RPMI8226 (cell line): ENCODE measurements around the gene TOLLIP.
"Not testable (repeated sequence)": the region's sequence is repeated elsewhere in the genome, so short reads cannot be mapped to it uniquely, and the experiment has no call there.

Experiments
- DNase-seq: peaks from one replicate; pipeline ENCODE4 v3.0.0-alpha.2; 2015

The TOLLIP gene

DNA sequence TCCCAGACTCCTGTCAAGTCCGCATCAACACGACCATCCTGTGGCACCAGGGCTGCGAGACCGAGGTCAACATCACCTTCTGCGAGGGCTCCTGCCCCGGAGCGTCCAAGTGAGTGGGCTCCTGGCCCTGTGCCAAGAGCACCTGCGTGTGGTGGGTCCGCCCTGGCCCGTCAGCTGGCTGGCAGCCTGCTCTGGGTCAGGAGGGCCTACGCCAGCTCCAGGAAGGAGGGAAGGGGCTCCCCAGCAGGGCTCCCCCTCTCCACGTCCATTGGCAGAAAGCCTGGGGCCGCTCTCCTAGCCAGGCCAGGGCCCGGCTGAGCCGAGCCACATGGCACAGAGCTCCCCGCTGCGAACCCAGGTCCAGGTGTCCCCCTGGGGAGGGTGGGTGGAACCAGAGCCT is 48.8 kb downstream of the TOLLIP start:
- DNase-seq = no peak

DNA sequence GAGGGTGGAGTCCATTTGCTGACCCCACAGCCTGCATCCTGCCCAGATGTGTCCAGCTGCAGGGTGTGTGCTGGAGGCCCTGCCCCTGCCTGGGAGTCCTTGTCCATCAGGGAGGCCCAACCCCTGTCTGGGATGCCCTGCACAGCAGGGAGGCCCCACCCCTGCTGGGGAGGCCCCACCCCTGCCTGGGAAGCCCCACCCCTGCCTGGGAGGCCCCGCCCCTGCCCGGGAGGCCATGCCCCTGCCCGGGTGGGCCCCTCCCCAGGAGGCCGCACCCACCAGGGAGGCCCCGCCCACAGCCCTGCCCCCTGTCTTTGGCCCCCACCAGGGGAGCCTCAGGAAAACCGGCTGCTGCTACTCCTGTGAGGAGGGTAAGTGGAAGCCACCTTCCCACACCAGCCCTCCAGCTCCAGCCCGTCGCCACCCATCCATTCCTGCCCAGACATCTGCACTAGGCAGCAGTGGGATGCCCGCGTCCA is 49.4 kb downstream of the TOLLIP start:
- peak; percentile 14 for DNase-seq

DNA sequence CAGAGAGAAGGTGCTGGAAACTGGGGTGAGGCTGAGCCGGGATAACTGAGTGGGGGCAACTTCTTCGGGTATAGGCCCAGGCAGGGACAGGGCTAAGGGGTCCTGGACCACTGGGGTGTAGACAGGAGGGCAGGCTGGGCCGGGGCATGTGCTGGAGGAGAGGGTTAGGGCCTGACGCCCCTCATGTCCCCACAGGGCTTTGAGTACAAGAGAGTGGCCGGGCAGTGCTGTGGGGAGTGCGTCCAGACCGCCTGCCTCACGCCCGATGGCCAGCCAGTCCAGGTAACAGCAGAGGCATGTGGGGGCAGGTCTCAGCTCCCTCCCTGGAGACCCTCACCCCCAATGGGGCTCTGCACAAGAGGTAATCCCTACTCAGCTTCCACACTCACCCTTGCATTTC is 49.9 kb downstream of the TOLLIP start:
- DNase-seq = no peak

GRCh38 chr11:1259076-1259461 is 50.4 kb downstream of the TOLLIP start:
- no peak for DNase-seq

DNA sequence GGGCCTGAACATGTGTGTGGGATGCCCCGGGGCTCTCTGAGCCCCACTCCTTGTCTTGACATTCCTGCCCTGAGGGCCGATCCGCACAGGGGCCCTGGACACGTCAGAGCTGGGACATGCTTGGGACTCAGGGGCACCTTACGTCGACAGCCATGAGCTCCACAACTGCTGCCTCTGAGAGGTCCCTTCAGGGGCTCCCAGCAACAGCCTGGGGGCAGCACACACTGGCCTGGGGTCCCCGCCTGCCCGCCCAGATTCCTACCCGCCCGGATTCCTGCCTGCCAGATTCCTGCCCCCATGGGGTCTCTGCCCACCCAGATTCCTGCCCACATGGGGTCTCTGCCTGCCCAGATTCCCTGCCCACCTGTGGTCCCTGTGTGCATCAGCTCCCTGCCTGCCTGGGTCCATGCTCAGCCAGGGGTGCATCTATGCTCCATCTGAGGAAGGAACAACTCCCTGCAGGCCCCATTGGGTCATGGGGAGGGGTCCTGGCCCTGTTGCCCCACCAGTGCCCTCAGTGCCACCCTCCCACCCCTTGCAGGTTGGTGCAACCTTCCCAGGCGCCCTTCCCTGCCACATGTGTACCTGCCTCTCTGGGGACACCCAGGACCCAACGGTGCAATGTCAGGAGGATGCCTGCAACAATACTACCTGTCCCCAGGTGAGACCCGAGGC is 50.9 kb downstream of the TOLLIP start:
- no peak for DNase-seq

DNA sequence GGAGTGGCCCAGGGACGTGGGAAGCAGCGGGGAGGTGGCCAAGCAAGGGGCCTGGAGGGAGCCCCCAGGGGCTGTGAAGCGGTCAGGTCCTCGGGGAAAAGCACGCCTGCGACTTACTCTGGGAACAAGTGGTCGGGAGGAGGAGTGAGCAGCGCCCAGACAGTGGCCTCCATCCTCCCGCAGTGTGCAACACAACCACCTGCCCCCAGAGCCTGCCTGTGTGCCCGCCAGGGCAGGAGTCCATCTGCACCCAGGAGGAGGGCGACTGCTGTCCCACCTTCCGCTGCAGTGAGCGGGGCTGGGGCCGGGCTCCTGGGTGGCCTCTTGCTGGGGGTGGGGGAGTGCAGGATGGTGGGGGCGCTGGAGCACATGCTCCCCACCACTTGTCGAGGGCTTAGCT is 51.5 kb downstream of the TOLLIP start:
- no peak for DNase-seq

- no peak for DNase-seq
Observed at GRCh38 chr11:1257366-1257765, 52.1 kb downstream of the TOLLIP start.

- DNase-seq = no peak
Observed at GRCh38 chr11:1256257-1257045, 53.0 kb downstream of the TOLLIP start.

GRCh38 chr11:1255151-1255550 is 54.3 kb downstream of the TOLLIP start:
- DNase-seq = no peak

- DNase-seq = no peak
Observed at GRCh38 chr11:1254733-1255132, 54.7 kb downstream of the TOLLIP start.

GRCh38 chr11:1254086-1254648 is 55.3 kb downstream of the TOLLIP start:
- peak; percentile 44 for DNase-seq

DNA sequence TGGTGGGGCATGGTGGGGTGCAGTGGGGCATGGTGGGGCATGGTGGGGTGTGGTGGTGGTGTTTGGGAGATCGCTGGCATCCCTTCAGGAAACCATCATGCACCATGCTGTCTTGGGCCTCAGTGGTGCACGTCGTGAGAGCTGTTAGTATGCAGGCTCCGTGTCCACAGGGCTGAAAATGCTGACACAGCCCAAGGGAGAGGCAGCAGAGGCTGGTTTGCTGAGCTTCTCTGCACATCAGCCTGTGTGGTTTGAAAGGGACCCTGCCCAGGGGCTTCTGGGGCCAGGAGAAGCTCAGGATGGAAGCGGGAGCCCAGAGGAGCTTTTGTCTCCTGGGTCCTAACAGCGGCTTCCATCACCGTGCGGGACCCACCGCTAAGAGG is 56.3 kb downstream of the TOLLIP start:
- DNase-seq = no peak

- no peak for DNase-seq
Observed at GRCh38 chr11:1252371-1253102, 56.9 kb downstream of the TOLLIP start.

DNA sequence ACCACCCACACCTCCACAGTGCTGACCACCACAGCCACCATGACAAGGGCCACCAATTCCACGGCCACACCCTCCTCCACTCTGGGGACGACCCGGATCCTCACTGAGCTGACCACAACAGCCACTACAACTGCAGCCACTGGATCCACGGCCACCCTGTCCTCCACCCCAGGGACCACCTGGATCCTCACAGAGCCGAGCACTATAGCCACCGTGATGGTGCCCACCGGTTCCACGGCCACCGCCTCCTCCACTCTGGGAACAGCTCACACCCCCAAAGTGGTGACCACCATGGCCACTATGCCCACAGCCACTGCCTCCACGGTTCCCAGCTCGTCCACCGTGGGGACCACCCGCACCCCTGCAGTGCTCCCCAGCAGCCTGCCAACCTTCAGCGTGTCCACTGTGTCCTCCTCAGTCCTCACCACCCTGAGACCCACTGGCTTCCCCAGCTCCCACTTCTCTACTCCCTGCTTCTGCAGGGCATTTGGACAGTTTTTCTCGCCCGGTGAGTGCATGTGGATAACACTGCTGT is 58.1 kb downstream of the TOLLIP start:
- no peak for DNase-seq

- not testable (repeated sequence) for DNase-seq
Observed at GRCh38 chr11:1250411-1250810, 59.0 kb downstream of the TOLLIP start.

DNA sequence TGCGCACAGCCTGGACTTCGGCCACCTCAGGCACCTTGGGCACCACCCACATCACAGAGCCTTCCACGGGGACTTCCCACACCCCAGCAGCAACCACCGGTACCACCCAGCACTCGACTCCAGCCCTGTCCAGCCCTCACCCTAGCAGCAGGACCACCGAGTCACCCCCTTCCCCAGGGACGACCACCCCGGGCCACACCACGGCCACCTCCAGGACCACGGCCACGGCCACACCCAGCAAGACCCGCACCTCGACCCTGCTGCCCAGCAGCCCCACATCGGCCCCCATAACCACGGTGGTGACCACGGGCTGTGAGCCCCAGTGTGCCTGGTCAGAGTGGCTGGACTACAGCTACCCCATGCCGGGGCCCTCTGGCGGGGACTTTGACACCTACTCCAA is 60.5 kb downstream of the TOLLIP start:
- not testable (repeated sequence) for DNase-seq

GRCh38 chr11:1247026-1247425 is 62.4 kb downstream of the TOLLIP start:
- DNase-seq = not testable (repeated sequence)

- not testable (repeated sequence) for DNase-seq
Observed at GRCh38 chr11:1246301-1246700, 63.1 kb downstream of the TOLLIP start.

DNA sequence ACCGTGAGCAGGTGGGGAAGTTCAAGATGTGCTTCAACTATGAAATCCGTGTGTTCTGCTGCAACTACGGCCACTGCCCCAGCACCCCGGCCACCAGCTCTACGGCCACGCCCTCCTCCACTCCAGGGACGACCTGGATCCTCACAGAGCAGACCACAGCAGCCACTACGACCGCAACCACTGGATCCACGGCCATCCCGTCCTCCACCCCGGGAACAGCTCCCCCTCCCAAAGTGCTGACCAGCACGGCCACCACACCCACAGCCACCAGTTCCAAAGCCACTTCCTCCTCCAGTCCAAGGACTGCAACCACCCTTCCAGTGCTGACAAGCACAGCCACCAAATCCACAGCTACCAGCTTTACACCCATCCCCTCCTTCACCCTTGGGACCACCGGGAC is 63.7 kb downstream of the TOLLIP start:
- DNase-seq = not testable (repeated sequence)

GRCh38 chr11:1244557-1244956 is 64.9 kb downstream of the TOLLIP start:
- not testable (repeated sequence) for DNase-seq

DNA sequence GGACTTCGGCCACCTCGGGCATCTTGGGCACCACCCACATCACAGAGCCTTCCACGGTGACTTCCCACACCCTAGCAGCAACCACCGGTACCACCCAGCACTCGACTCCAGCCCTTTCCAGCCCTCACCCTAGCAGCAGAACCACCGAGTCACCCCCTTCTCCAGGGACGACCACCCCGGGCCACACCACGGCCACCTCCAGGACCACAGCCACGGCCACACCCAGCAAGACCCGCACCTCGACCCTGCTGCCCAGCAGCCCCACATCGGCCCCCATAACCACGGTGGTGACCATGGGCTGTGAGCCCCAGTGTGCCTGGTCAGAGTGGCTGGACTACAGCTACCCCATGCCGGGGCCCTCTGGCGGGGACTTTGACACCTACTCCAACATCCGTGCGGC is 65.9 kb downstream of the TOLLIP start:
- DNase-seq = not testable (repeated sequence)

- not testable (repeated sequence) for DNase-seq
Observed at GRCh38 chr11:1242751-1243150, 66.7 kb downstream of the TOLLIP start.

- no peak for DNase-seq
Observed at GRCh38 chr11:1242289-1242688, 67.1 kb downstream of the TOLLIP start.
